ENCODE data around the gene SEZ6.

SEZ6 gene

GRCh38 chr17:28956112-28956511, 49.7 kb downstream of the SEZ6 start:
- no peak for DNase-seq (ENCODE audit: low read depth, low spot score)

GRCh38 chr17:28955408-28955807, 50.4 kb downstream of the SEZ6 start:
- no peak for DNase-seq (ENCODE audit: low read depth, low spot score)

DNA sequence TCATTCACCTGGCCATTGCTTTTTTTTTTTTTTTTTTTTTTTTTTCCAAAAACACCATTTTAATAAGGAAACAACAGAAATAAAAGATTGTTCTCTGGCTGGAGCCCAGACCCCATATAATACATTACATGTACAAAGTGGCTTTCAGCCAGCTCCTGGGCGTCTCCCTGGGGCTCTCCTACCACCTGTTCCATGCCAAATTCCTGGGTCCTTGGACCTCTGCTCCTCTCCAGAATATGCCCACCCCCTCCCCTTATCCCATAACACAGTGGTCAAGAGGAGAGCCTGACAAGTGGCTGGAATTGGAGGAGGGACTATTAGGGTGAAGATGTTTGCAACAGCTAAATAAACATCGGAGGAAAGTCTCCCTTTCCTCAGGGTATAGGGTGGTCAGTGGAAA, 50.9 kb downstream of the SEZ6 start:
- DNase-seq (ENCODE audit: low read depth, low spot score) = no peak

DNA sequence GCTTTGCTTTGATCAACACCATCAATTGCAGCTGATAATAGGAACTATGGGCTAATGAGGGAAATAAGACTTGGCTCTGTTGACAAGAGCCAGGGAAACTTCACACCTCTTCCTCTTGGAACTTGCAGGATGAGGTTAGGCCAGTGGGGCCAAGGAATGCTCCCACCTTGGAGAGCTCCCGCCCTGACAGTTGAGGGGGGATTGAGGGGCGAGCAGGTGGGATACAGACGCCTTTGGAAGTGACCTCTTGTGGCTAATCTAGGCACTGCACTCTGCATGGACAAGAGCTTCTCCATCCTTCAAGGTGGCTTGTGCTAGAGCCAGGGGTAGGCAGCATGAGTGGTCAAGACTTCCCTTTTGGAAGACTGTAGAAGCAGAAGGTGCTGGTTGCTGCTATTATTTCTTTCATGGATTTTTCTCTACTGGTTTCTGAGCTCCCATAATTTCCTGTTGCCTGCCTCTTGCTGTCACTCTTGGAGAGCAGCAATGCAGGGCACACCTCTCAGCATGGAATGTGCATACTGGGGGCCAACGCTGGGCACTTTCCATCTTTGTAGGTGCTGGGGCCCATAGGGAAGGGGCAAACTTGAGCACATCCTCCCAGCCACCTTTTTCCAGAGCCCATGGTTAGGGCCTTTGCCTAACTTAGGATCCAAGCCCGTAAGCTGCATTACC, 52.3 kb downstream of the SEZ6 start:
- DNase-seq (ENCODE audit: low read depth, low spot score) = peak; percentile 82

GRCh38 chr17:28951991-28952975, 53.5 kb downstream of the SEZ6 start:
- peak; percentile 99 for DNase-seq (ENCODE audit: low read depth, low spot score)

GRCh38 chr17:28951428-28951990, 54.3 kb downstream of the SEZ6 start, which contains the start of gene PHF12:
Gene PHF12 (minus strand): TSS chr17:28951518. CDS start chr17:28950960, 558 bp downstream.
- DNase-seq (ENCODE audit: low read depth, low spot score) = peak; percentile 100

GRCh38 chr17:28950752-28951427, 54.9 kb downstream of the SEZ6 start:
- DNase-seq (ENCODE audit: low read depth, low spot score) = no peak

- no peak for DNase-seq (ENCODE audit: low read depth, low spot score)
Observed at GRCh38 chr17:28950017-28950751, 55.6 kb downstream of the SEZ6 start.

DNA sequence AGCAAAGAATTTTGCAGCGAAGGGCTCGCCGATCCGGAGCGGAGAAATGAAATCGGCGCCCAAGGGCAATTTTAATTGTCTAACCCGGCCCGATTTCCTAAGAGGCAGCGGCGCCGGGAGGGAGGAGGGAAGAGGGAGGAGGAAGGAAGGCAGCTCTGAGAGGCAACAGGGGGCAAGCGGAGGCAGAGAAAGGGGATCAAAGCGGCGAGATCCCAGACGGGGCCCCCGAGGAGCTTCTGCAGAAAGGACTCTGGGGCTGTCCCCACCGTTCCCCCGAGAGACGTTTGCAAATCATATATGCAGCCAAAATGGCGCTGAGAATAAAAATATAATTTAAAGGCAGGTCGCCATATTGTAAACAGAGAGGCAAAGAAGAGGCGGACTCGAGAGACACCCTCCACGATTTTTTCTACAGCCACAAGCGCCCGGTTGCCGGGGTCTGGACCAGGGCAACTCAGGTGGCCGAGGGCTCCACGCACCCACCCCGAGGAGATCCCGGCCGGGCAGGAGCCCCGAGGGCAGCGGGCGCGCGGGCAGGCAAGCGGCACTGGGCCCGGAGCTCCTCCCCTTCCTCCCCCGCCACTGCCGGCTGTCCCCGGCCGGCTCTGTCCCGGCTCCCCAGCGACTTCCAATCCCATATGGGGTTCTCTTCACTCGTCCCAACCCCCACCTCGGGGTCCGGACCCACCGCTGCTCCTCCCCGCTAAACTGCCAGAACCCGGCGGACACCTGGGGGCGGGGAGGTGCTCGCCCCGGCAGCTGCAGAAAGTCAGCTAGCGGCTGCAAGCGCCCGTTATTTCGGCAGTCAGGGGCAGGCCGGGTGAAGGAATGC, 56.4 kb downstream of the SEZ6 start:
- DNase-seq (ENCODE audit: low read depth, low spot score) = no peak

DNA sequence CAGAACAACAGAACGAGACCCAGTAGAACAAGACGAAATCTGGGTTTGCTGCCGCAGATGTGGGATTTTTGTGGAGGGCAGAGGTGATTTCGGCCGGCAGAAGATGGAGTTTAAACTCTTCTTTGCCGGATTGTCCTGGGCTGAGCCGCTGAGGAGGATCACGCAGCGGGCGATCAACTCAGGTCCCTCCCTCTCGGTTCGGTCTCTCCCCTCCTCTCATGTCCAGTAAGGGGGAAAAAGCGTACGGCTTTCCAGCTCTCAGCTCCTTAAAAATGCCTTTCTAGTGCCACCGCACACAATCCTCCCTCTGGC, 57.0 kb downstream of the SEZ6 start:
- DNase-seq (ENCODE audit: low read depth, low spot score) = no peak

DNA sequence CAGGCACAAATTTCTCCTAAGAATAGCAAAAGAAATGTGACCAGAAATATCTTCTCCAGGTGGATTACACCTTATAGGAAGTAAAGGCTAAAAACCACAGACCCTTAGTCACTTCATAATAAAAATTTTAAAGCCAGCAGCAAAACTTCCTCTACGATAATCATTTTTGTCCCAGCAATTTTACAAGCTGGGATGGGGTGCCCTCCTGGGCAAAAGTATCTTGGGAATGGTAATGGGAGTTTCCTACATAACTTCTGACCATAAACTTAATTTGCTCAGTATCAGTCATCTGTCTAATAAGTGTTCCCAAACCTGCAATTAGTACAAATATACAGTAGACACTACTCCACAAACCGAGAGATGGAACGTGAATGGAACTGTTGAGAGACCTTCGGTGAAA, 57.5 kb downstream of the SEZ6 start:
- DNase-seq (ENCODE audit: low read depth, low spot score) = no peak

DNA sequence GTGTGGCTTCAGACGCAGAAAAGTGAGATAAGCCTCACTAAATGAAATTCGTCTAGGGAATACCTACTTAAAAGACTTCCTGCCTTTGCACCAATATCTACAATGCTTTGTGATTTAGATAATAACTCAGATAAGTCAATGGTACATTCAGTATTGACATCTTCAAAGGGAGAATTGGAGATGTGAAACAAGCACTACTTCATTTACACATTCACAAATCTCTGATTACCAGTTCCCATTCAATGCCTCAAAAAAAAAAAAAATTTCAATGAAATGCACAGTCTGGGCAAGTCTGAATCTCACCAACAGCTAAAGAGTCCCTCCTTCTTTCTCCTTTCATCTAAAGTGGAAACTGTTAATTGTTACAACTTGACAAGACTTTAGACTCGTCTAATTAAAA, 58.2 kb downstream of the SEZ6 start:
- no peak for DNase-seq (ENCODE audit: low read depth, low spot score)

GRCh38 chr17:28946239-28946638, 59.6 kb downstream of the SEZ6 start:
- no peak for DNase-seq (ENCODE audit: low read depth, low spot score)

- no peak for DNase-seq (ENCODE audit: low read depth, low spot score)
Observed at GRCh38 chr17:28944862-28945741, 60.7 kb downstream of the SEZ6 start.

GRCh38 chr17:28944343-28944742, 61.5 kb downstream of the SEZ6 start:
- no peak for DNase-seq (ENCODE audit: low read depth, low spot score)

GRCh38 chr17:28942925-28943324, 62.9 kb downstream of the SEZ6 start:
- no peak for DNase-seq (ENCODE audit: low read depth, low spot score)

DNA sequence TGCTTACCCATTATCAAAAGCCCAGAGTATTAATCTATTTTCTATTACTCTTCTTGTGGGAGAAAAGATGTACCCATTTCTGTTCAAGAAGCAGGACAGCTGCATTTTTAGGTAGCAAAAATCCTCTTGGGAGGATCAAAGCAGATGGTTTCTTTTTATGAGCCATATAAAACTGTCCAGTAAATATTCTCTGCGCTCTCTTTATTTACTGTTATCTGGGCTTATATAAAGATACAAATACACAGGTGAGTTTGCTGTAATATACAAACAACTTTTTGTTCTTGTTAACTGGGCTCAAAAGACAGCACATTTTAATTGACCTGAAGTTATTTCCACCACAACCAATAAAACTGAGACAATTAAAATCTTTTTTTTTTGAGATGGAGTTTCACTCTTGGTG, 64.6 kb downstream of the SEZ6 start:
- DNase-seq (ENCODE audit: low read depth, low spot score) = no peak

DNA sequence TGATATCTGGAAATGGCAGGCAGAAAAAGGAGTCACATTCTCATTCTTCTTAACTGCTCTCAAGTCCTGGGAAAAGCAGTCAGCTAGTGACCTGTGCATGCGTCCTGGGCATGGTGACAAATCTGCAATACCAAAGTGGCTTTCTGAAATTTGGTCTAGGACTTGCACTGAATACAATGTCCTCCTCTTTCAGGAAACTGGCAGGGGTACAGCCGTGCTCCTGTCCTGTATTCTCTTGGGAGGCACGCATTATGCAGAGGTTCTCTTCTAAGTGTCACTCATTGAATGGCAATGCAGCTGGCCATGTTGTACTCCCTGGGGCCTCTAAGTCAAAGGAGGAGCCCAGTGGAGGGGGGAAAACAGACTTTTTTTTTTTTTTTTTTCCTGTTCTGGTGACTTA, 65.2 kb downstream of the SEZ6 start:
- DNase-seq (ENCODE audit: low read depth, low spot score) = no peak

- DNase-seq (ENCODE audit: low read depth, low spot score) = no peak
Observed at GRCh38 chr17:28940142-28940541, 65.7 kb downstream of the SEZ6 start.

All from iPS DF 19.7 (cell line).